HG02943 (cell line): ENCODE results near the gene KRTAP5-9.
"Not testable (repeated sequence)": the region's sequence is repeated elsewhere in the genome, so short reads cannot be mapped to it uniquely, and the experiment has no call there.

Source experiments
- ATAC-seq: cut with Tn5 transposase; IDR thresholded peaks from one replicate; pipeline ENCODE4 v1.9.1; 2021; ENCODE audit warnings: mild to moderate bottlenecking, low read depth, moderate library complexity; ENCODE audit not compliant: unreplicated experiment

Gene KRTAP5-9

DNA sequence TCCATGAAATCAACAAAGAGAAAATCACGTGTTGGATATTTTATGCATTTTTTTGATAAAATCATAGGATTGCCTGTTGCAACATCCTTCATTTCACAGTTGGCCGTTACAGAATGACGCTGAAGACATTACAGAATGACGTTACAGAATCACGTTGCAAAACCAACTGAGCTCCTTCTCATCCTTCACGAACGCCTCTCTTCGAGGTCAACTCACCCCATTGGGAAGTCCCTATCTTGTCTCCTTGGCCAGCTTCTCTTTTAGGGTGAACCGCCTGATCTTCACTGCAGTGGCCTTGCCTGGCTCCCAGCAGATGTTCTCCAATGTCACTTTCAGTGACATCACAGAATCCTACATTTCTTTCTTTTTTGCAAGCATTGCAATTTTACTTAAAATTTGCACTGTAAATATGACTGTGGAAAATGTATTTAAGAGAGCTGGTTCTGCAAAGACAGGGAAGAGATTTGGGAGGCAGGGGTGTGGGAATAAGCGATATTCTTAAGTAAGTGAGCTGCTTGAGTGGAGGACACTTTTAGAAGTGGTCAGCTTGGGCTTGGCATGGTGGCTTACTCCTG is 16.1 kb upstream of the KRTAP5-9 start:
- ATAC-seq, result no peak

DNA sequence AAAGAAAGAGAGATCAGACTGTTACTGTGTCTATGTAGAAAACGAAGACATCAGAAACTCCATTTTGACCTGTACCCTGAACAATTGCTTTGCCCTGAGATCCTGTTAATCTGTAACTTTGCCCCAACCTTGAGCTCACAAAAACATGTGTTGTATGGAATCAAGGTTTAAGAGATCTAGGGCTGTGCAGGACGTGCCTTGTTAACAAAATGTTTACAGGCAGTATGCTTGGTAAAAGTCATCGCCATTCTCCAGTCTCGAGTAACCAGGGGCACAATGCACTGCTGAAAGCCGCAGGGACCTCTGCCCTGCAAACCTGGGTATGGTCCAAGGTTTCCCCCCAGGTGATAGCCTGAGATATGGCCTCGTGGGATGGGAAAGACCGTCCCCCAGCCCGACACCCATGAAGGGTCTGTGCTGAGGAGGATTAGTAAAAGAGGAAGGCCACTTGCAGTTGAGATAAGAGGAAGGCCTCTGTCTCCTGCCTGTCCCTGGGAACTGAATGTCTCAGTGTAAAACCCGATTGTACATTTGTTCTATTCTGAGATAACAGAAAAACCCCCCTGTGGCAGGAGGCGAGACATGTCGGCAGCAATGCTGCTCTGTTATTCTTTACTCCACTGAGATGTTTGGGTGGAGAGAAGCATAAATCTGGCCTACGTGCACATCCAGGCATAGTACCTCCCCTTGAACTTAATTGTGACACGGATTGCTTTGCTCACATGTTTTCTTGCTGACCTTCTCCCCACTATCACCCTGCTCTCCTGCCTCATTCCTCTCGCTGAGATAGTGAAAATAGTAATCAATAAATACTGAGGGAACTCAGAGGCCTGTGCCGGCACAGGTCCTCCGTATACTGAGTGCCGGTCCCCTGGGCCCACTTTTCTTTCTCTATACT is 13.3 kb upstream of the KRTAP5-9 start:
- not testable (repeated sequence) for ATAC-seq

DNA sequence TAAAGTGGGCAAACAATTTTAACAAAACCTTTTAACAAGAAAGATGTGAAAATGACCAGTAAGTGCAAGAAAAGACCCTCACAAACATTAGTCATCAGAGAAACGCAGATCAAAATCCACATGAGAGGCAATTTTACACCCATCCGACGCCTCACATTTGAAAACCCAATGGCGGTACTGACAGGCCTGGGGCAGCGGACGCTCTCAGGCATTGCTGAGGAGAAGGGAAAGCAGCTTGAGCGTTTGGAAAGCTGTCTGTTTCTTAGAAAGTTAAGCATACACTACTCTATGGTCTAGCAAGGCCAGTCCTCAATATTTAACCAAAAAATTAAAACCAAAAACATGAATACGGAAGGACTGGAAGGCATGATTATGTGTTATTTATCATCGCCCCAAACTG is 12.4 kb upstream of the KRTAP5-9 start:
- no peak for ATAC-seq

DNA sequence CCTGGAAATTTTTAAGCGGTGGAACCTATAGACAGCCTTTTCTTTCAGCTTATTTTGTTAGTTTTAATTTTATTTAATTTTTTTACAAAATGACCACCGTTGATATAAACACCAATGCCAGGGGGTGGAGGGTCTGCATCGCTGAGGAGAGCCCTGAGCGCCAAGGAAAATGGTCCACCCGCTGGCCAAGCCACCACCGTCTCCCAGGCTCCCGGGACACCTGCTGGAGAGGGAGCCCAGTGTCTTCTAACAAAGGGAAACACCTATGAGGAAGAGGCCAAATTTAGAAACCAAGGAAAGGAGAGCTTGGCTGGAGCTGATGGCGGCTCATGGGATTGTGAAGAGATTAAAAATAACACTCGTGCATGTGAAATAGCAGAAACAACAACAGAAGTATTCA is 10.7 kb upstream of the KRTAP5-9 start:
- no peak for ATAC-seq

DNA sequence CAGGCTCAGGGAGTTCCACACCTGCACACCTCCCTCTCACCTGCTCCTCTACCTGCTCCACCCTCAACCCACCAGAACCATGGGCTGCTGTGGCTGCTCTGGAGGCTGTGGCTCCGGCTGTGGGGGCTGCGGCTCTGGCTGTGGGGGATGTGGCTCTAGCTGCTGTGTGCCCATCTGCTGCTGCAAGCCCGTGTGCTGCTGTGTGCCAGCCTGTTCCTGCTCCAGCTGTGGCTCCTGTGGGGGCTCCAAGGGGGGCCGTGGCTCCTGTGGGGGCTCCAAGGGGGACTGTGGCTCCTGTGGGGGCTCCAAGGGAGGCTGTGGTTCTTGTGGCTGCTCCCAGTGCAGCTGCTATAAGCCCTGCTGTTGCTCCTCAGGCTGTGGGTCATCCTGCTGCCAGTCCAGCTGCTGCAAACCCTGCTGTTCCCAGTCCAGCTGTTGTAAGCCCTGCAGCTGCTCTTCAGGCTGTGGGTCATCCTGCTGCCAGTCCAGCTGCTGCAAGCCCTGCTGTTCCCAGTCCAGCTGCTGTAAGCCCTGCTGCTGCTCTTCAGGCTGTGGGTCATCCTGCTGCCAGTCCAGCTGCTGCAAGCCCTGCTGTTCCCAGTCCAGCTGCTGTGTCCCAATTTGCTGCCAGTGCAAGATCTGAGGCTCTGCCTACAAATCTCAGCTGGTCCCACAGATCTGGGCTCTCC is 10.1 kb upstream of the KRTAP5-9 start, which contains the start of gene KRTAP5-8:
Gene KRTAP5-8 (plus strand): TSS at position 49 of the 689 bp plus-strand sequence. CDS start 31 bp downstream, at position 80.
- not testable (repeated sequence) for ATAC-seq

DNA sequence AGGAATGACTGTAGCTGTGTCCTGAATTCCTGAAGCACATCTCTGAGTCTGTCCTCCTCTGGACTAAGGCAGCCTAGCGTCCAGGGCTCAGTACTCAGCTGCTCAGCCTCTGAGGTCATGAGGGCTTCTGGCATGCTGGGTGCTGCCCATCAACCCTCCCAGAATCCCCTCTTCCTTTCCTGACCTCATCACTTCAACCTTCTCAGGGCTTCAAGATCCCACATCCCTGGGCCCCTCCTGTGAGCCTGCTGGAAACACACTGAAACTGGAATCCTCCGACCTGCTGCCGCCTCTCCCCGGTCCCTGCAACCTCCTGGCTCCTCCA is 9.6 kb upstream of the KRTAP5-9 start:
- ATAC-seq, result no peak

DNA sequence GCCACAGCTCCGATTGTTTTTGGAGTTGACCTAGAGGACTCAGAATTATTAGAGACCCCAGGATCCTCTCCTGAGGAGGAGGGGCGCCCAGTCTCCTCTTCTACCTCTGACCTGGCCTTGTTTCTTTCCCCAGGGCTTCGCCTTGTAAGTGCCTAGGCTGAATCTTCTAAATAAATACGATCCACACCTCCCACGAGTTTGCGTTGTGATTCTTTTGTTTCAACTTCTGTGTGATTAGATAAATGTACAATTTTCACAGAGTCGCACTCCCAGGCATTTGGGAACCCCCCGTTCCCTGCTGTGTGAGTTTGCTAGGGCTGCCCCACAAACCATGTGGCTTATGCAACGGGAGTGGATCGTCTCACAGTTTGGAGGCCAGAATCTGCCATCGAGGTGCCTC is 9.2 kb upstream of the KRTAP5-9 start:
- no peak for ATAC-seq

DNA sequence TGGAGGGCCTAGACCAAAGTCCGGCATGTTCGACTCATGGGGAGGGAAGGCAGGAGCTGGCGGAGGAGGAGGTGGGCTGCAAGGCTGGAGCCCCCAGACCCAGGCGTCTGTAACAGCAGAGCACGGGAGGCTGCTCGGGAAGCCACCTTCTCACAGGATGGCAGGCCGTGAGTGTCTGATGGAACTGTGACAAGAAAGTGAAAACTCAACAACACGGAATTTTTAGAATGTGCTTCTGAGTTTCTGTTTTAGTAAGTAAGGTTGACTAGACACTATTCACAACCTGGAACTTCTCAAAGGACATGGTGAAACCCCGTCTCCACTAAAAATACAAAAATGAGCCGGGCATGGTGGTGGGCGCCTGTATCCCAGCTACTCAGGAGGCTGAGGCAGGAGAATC is 8.2 kb upstream of the KRTAP5-9 start:
- ATAC-seq, result not testable (repeated sequence)

DNA sequence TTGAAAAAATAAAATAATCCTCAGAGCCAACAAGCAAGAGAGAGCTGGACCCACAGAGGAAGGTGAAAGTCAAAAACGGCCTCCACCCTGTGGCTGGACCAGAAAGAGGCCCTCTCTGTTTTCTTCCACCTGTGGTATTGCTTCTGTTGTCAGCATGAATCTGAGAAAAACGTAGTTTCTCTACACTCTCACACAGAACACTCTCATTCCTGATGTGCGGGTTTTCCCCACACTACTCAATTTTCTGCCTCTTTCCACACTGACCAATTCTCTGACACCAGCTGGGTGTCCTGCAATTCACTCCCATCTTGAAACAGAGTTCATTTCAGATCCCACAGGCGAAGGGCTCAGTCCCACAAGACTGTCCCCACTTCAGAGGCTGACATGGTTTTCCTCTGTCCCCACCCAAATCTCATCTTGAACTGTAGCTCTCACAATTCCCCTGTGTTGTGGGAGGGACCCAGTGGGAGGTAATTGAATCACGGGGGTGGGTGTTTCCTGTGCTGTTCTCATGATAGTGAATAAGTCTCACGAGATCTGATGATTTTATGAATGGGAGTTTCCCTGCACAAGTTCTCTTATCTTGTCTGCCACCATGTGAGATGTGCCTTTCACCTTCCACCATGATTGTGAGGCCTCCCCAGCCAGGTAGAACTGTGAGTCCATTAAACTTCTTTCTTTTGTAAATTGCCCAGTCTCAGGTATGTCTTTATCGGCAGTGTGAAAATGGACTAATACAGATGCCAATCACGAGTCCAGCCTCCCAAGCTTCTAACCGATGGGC is 7.5 kb upstream of the KRTAP5-9 start:
- not testable (repeated sequence) for ATAC-seq

DNA sequence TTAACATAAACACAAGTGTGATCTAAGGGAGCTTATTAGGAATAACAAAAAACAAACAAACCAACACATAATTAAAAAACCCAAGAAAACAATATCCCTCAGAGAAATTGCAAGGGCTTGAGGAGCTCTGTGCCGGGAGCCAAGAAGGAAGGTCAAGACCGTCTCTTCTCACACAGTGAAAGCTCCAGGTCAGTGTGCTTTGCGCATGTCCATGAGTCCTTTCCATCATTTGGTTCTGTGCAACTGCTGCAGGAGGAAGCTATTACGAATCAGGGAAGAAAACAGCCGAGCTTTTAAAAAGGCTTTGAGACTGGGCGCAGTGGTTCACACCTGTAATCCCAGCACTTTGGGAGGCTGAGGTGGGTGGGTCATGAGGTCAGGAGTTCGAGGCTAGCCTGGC is 5.8 kb upstream of the KRTAP5-9 start:
- no peak for ATAC-seq

DNA sequence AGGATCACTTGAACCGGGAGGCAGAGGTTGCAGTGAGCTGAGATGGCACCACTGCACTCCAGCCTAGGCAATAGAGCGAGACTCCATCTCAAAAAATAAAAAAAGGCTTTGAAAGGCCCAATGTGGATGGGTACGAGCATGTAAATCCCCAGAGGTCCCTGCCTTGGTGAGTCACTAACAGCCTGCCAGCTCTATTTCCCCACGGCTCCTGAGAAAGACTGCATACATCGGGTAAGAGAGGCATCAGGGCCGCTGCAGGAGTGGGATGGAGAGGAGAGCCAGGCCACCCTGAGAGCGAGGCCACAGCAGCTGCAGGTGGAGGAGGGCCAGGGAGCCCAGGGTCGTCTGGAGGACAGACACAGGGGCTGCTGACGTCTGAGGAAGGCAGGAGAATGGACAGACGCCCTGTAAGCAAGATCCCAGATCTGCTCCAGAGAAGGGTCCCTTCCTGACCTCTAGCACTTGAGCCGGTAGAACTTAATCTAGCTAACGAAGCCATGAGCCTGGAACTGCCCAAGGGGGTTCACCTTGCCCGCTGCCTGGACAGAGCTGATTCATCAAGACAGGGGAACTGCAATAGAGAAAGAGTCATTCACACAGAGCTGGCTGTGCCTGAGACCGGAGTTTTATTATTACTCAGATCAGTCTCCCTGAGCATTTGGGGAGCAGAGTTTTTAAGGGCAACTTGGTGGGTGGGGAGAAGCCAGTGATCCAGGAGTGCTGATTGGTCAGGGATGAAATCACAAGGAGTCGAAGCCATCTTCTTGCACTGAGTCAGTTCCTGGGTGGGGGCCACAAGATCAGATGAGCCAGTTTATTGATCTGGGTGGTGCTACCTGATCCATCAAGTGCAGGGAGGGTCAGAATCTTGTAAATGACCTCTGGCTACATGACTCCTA is 5.1 kb upstream of the KRTAP5-9 start:
- no peak for ATAC-seq

DNA sequence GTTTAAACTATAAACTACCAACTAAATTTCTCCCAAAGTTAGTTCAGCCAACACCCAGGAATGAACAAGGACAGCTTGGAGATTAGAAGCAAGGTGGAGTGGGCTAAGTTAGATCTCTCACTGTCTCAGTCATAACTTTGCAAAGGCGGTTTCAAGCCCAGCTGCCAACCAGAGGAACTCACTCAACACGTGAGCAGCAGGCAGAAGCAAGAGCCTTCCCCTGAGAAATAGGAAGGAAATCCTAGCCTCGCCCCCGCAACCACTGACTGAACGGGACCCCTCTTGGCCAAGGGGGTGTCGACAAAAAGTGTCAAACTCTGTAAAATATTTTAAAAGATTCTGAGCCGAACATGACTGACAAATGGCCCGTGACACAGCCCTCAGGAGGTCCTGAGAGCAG is 4.4 kb upstream of the KRTAP5-9 start:
- ATAC-seq, result no peak

DNA sequence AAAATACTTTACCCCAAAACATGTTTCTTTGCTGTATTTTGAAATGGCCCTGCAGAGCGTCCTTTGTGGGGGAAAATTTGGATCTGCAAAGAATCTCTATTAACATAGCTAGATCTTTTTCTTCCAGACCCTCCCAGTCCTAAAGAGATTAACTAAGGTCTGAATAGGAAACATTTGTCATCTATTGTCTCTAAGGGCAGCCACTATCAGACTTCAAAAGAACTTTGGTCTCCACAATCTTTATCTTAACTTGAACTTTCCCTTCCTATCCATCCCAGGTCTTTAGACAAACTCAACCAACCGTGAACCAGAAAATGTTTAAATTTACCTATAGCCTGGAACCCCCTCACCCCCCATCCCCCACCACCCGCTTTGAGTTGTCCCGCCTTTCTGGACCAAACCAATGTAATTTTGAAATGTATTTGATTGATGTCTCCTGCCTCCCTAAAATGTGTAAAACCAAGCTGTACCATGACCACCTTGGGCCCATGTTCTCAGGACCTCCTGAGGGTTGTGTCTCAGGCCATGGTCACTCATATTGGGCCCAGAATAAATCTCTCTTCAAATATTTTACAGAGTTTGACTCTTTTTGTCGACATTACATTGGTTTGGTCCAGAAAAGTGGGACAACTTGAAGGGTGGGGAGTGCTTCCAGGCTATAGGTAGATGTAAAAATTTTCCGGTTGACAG is 3.5 kb upstream of the KRTAP5-9 start:
- no peak for ATAC-seq

DNA sequence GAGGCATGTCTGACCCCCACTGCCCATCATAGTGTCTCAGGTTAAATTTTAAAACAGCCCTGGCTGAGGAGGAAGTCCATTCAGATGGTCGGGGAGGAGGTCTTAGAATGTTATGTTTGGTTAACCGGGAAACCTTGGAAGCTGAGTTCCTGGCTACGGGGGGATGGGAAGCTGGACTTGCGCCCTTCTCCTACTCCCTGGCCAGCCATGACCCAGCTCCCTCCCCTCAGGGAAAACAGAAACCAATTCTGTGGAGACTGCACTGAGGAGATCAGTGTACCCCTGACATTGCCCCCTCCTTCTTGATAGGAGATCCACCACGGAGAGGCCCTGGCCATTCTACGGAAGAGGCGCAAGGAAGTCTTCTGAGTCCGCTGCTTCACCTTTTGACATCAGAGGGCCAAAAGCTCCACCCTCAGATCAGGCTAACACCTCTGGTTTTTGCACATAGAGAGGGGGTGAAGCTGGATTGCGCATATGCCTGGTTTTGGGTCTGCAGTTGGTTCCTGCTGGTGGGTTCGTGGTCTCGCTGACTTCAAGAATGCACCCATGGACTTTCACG is 2.7 kb upstream of the KRTAP5-9 start:
- no peak for ATAC-seq

DNA sequence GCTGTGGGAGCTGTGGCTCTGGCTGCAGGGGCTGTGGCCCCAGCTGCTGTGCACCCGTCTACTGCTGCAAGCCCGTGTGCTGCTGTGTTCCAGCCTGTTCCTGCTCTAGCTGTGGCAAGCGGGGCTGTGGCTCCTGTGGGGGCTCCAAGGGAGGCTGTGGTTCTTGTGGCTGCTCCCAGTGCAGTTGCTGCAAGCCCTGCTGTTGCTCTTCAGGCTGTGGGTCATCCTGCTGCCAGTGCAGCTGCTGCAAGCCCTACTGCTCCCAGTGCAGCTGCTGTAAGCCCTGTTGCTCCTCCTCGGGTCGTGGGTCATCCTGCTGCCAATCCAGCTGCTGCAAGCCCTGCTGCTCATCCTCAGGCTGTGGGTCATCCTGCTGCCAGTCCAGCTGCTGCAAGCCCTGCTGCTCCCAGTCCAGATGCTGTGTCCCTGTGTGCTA is 514 bp downstream of the KRTAP5-9 start:
- ATAC-seq, result no peak

DNA sequence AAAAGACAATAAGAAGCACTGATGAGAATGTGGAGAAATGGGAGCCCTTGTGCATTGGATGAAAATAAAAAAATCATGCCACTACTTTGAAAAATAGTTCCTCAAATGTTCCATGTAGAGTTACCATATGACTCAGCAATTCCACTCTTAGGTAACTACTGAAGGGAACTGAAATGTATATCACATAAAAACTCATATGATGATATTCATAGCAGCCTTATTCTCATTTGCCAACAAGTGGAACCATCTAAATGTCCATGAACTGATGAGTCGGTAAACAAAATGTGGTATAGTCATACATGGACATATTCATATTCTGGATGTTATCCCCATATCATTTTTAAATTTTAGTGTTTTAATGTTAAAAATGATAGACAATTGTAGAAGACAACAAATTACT is 3.5 kb downstream of the KRTAP5-9 start:
- no peak for ATAC-seq

DNA sequence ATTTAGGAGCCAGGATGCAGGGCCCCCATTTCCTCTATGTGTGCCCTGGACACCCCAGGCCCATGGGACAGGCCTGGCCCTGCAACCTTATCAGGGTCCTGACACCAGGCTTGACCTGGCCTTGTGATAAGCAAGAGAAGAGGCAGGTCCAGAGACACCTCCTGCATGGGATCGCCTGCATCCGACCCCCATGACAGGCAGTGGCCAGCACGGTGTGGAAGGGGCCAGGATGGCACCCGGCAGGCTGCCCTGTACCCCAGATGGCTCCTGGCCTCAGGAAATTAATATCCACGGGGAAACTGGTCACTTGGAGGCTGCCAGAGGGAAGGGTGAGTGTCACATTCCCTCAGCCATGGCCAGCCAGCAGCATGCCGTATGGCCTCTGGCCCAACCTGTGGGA is 6.8 kb downstream of the KRTAP5-9 start:
- ATAC-seq, result no peak

DNA sequence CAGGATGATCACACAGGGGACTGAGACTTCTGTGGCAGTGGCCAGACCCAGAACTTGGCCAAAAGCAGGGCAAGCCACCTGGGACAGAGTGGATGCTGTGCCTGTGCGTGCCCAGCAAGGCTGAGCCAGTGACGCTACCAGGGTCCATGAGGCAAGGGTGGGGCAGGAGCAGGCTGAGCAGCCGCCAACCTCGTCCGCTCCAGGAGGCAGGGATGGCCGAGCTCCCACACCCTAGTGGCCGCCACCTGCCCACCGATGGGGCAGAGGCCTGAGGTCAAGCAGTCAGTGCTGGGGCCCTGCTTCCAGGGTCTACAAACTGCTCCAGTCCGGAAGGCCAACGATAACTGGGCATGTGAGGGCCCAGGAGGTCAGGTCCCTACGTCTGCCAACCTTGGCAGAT is 7.3 kb downstream of the KRTAP5-9 start:
- no peak for ATAC-seq

DNA sequence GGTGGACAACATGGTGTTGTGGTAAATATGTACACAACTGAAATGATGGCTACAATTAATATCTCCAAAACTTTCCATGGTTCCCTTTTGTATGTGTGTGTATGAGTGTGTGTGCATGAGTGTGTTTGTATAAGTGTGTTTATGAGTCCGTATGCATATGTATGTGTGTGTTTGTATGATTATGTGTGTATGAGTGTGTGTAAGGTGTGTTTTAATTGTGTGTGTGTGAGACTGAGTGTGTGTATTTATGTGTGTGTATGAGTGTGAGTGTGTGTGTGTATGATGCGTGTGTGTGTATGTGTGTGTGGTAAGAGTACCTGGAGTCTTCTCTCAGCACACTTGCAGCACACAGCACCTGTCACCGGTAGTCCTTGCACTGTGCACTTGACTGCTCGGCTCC is 7.8 kb downstream of the KRTAP5-9 start:
- no peak for ATAC-seq
